PFSK-1 (cell line): ENCODE measurements around the gene PALLD.

Experiments
- POLR2AphosphoS5 ChIP-seq: IDR thresholded peaks from 2 replicates; pipeline ENCODE4 v1.6.1; 2012; ENCODE audit warnings: low read depth, mild to moderate bottlenecking, control low read depth, low read length, moderate library complexity
- TAF1 ChIP-seq: IDR thresholded peaks from 2 replicates; pipeline ENCODE4 v1.6.1; 2012; ENCODE audit warnings: low read length, control low read depth, borderline replicate concordance; ENCODE audit not compliant: insufficient read depth

DNA sequence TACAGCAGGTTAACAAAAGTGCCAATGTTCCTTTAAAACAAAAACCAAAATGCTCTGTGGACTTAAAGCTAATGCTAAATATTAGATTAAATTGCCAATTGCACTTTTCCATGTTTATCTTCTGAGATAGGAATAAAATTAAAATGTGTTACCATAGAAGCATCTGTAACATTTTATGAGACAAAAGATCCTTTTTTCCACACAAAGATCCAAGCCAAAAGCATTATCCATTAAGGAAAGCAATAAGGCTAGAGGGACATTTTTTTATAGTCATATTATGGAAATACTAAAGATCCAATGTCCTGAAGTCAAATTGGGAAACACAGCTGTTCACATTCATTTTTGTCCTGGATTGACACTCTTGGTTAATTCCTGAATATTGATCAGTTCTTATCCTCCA is 73.6 kb downstream of the PALLD start:
- TF ChIP-seq POLR2AphosphoS5 (no peak), TAF1 (no peak)
